Measurements from ENCODE around the gene STING1. TPM values are rescaled to one million over a fixed set of nuclear protein-coding genes. Genes with fewer than 3 reads are reported as not detected.
"Not testable (repeated sequence)": the region's sequence is repeated elsewhere in the genome, so short reads cannot be mapped to it uniquely, and the experiment has no call there.

Gene STING1
- total RNA-seq, 1 experiment from 2014 or later: 15.0 TPM

- no peaks in the 10 kb centered on the region for H3K9me3 ChIP-seq (replicated peaks)
- peak overlapping the region; percentile 53 for H3K4me3 ChIP-seq
- peaks cover 23% of the 10 kb centered on the region for H3K4me1 ChIP-seq
- H3K36me3 ChIP-seq: no peaks in the 10 kb centered on the region
- no peaks in the 10 kb centered on the region for H3K27me3 ChIP-seq
- H3K27ac ChIP-seq: peak overlapping the region; percentile 50
- peak; percentile 37 to 60 for DNase-seq
Measured at GRCh38 chr5:139481580-139482049, 943 bp downstream of the STING1 start.

GRCh38 chr5:139481122-139481533 is 1.4 kb downstream of the STING1 start:
- Histone ChIP-seq H3K27me3 (no peaks in the 10 kb centered on the region), H3K27ac (peak overlapping the region; percentile 50), H3K9me3 (replicated peaks) (no peaks in the 10 kb centered on the region), H3K4me3 (peak overlapping the region; percentile 53), H3K36me3 (no peaks in the 10 kb centered on the region), H3K4me1 (peaks cover 23% of the 10 kb centered on the region)
- peak; percentile 82 to 83 for DNase-seq

- not testable (repeated sequence) for H3K27ac ChIP-seq; H3K27me3 ChIP-seq; H3K36me3 ChIP-seq; H3K4me3 ChIP-seq; H3K9me3 ChIP-seq (replicated peaks); DNase-seq
- H3K4me1 ChIP-seq: peaks cover 23% of the 10 kb centered on the region
Measured at GRCh38 chr5:139479729-139480128, 2.8 kb downstream of the STING1 start.

GRCh38 chr5:139478657-139479423 is 3.7 kb downstream of the STING1 start:
- H3K36me3 ChIP-seq, DNase-seq: not testable (repeated sequence)

GRCh38 chr5:139475865-139476617 is 6.5 kb downstream of the STING1 start:
- Histone ChIP-seq H3K27ac (no peak overlapping the region), H3K27me3 (no peaks in the 10 kb centered on the region), H3K36me3 (no peaks in the 10 kb centered on the region), H3K4me1 (peaks cover 28% of the 10 kb centered on the region), H3K4me3 (no peak overlapping the region), H3K9me3 (replicated peaks) (no peaks in the 10 kb centered on the region)
- no peak for DNase-seq

More at GRCh38 chr5:139478657-139479423, 3.7 kb downstream of the STING1 start:
- not testable (repeated sequence) for H3K27ac ChIP-seq; H3K27me3 ChIP-seq; H3K9me3 ChIP-seq (replicated peaks); H3K4me3 ChIP-seq
- H3K4me1 ChIP-seq: peaks cover 25% of the 10 kb centered on the region

- no peak for DNase-seq
- H3K27me3 ChIP-seq: no peaks in the 10 kb centered on the region
- H3K4me1 ChIP-seq: peaks cover 19% of the 10 kb centered on the region
- no peaks in the 10 kb centered on the region for H3K36me3 ChIP-seq
- no peak overlapping the region for H3K4me3 ChIP-seq
- no peaks in the 10 kb centered on the region for H3K9me3 ChIP-seq (replicated peaks)
- no peak overlapping the region for H3K27ac ChIP-seq
Measured at GRCh38 chr5:139474890-139475791, 7.4 kb downstream of the STING1 start.

GRCh38 chr5:139473565-139473964 is 9.0 kb downstream of the STING1 start:
- Histone ChIP-seq H3K4me1 (peaks cover 20% of the 10 kb centered on the region; the same call in 1 of the 2 replicates), H3K27ac (peak overlapping the region; percentile 28; the same call in 1 of the 2 replicates), H3K4me3 (no peak overlapping the region), H3K27me3 (no peaks in the 10 kb centered on the region), H3K36me3 (no peaks in the 10 kb centered on the region), H3K9me3 (replicated peaks) (no peaks in the 10 kb centered on the region)
- peak; percentile 31 to 53 for DNase-seq

GRCh38 chr5:139473105-139473504 is 9.5 kb downstream of the STING1 start:
- peaks cover 21% of the 10 kb centered on the region; the same call in 1 of the 2 replicates for H3K4me1 ChIP-seq
- DNase-seq: peak; percentile 62 to 69
- no peaks in the 10 kb centered on the region for H3K36me3 ChIP-seq
- H3K9me3 ChIP-seq (replicated peaks): no peaks in the 10 kb centered on the region
- no peak overlapping the region for H3K4me3 ChIP-seq
- no peaks in the 10 kb centered on the region for H3K27me3 ChIP-seq
- peak overlapping the region; percentile 28; the same call in 1 of the 2 replicates for H3K27ac ChIP-seq

- DNase-seq: no peak
- Histone ChIP-seq H3K9me3 (replicated peaks) (no peaks in the 10 kb centered on the region), H3K4me1 (peaks cover 21% of the 10 kb centered on the region; the same call in 1 of the 2 replicates), H3K27me3 (no peaks in the 10 kb centered on the region), H3K27ac (no peak overlapping the region; the same call in 1 of the 2 replicates), H3K4me3 (no peak overlapping the region), H3K36me3 (no peaks in the 10 kb centered on the region)
Measured at GRCh38 chr5:139472386-139473030, 10.1 kb downstream of the STING1 start.

GRCh38 chr5:139470821-139471300 is 11.7 kb downstream of the STING1 start, which contains the start of gene SMIM33:
Gene SMIM33, plus strand, starts transcription at chr5:139471004. Its CDS starts 118 bp downstream, at chr5:139471122.
- H3K4me3 ChIP-seq: no peak within 1 kb of the TSS

GRCh38 chr5:139468421-139468931 is 14.1 kb downstream of the STING1 start:
- H3K27ac ChIP-seq: no peak overlapping the region
- peaks cover 15% of the 10 kb centered on the region; the same call in 1 of the 2 replicates for H3K4me1 ChIP-seq
- H3K36me3 ChIP-seq: no peaks in the 10 kb centered on the region
- no peaks in the 10 kb centered on the region for H3K9me3 ChIP-seq (replicated peaks)
- no peaks in the 10 kb centered on the region for H3K27me3 ChIP-seq
- no peak for DNase-seq
- H3K4me3 ChIP-seq: no peak overlapping the region

More at GRCh38 chr5:139470821-139471300, 11.7 kb downstream of the STING1 start, which contains the start of gene SMIM33:
- no peaks in the 10 kb centered on the region for H3K9me3 ChIP-seq (replicated peaks)
- no peaks in the 10 kb centered on the region for H3K36me3 ChIP-seq
- DNase-seq: no peak
- peaks cover 21% of the 10 kb centered on the region; the same call in 1 of the 2 replicates for H3K4me1 ChIP-seq
- no peak within 1 kb of the TSS for H3K27ac ChIP-seq
- no peaks in the 10 kb centered on the region for H3K27me3 ChIP-seq

- no peak within 1 kb of the TSS for H3K4me3 ChIP-seq
- no peaks in the 10 kb centered on the region for H3K27me3 ChIP-seq
- H3K9me3 ChIP-seq (replicated peaks): no peaks in the 10 kb centered on the region
- H3K36me3 ChIP-seq: no peaks in the 10 kb centered on the region
- DNase-seq: peak in 1 of 2 experiments; percentile 31
- peak within 1 kb of the TSS; percentile 11; the same call in 1 of the 2 replicates for H3K27ac ChIP-seq
- H3K4me1 ChIP-seq: peaks cover 30% of the 10 kb centered on the region
Measured at GRCh38 chr5:139462586-139463276, 19.8 kb downstream of the STING1 start, which contains the start of gene ECSCR. Gene ECSCR, minus strand, starts transcription at chr5:139462743. Its CDS starts 73 bp downstream, at chr5:139462670.

GRCh38 chr5:139461698-139462097 is 20.9 kb downstream of the STING1 start:
- no peak for DNase-seq
- no peak overlapping the region for H3K4me3 ChIP-seq
- no peaks in the 10 kb centered on the region for H3K9me3 ChIP-seq (replicated peaks)
- no peaks in the 10 kb centered on the region for H3K27me3 ChIP-seq
- H3K36me3 ChIP-seq: no peaks in the 10 kb centered on the region
- peaks cover 30% of the 10 kb centered on the region for H3K4me1 ChIP-seq
- H3K27ac ChIP-seq: no peak overlapping the region
